Neuronal stem cell (in vitro differentiated cells): ENCODE results near the gene OR52B6.
"Not testable (repeated sequence)": the region's sequence is repeated elsewhere in the genome, so short reads cannot be mapped to it uniquely, and the experiment has no call there.

Source experiments
- DNase-seq: peaks from one replicate; pipeline ENCODE4 v3.0.0-alpha.2; 2013; ENCODE audit warnings: low spot score
- H2AFZ ChIP-seq: one replicate; pipeline ENCODE4 v1.6.1; 2013; ENCODE audit warnings: mild to moderate bottlenecking, low read length, inconsistent platforms
- H2AK5ac ChIP-seq: 2 replicates; pipeline ENCODE4 v1.6.1; 2013; ENCODE audit warnings: low read depth, mild to moderate bottlenecking, inconsistent platforms, low read length, moderate library complexity, mixed read lengths
- H2BK120ac ChIP-seq: 2 replicates; pipeline ENCODE4 v1.6.1; 2013; ENCODE audit warnings: low read depth, mild to moderate bottlenecking, inconsistent platforms, low read length, moderate library complexity, mixed read lengths
- H2BK12ac ChIP-seq: one replicate; pipeline ENCODE4 v1.6.1; 2013; ENCODE audit warnings: low read length, inconsistent platforms
- H2BK15ac ChIP-seq: 2 replicates; pipeline ENCODE4 v1.6.1; 2013; ENCODE audit warnings: mild to moderate bottlenecking, low read length, inconsistent platforms, mixed read lengths
- H2BK5ac ChIP-seq: one replicate; pipeline ENCODE4 v1.6.1; 2013; ENCODE audit warnings: inconsistent platforms, mild to moderate bottlenecking, low read length, moderate library complexity
- H3K14ac ChIP-seq: one replicate; pipeline ENCODE4 v1.6.1; 2013; ENCODE audit warnings: low read length, inconsistent platforms
- H3K18ac ChIP-seq: 2 replicates; pipeline ENCODE4 v1.6.1; 2013; ENCODE audit warnings: low read length, inconsistent platforms
- H3K23ac ChIP-seq: 2 replicates; pipeline ENCODE4 v1.6.1; 2013; ENCODE audit warnings: low read depth, mild to moderate bottlenecking, mixed read lengths, low read length, inconsistent platforms; ENCODE audit not compliant: poor library complexity
- H3K27ac ChIP-seq: replicated peaks from 3 replicates; pipeline ENCODE4 v1.5.1; 2013; ENCODE audit warnings: low read length, inconsistent platforms
- H3K27me3 ChIP-seq, 3 experiments: 2 replicates each; pipeline ENCODE4 v1.6.1; 2013; ENCODE audit warnings: low read length in 3 of 3, mild to moderate bottlenecking in 2 of 3, inconsistent platforms in 1 of 3, low read depth in 1 of 3, mixed read lengths in 1 of 3, moderate library complexity in 1 of 3; ENCODE audit not compliant: control insufficient read depth in 3 of 3, insufficient read depth in 3 of 3
- H3K36me3 ChIP-seq, 2 donors: replicated peaks in 1 of 2; 2 replicates each; pipeline ENCODE4 v1.6.1; 2013; ENCODE audit warnings: low read length in 2 of 2; ENCODE audit not compliant: control insufficient read depth in 2 of 2, insufficient read depth in 2 of 2
- H3K4ac ChIP-seq: 2 replicates; pipeline ENCODE4 v1.6.1; 2013; ENCODE audit warnings: inconsistent platforms, mild to moderate bottlenecking, low read length, moderate library complexity
- H3K4me1 ChIP-seq, 2 donors: 1 replicate in 1 of 2; 2 replicates in 1 of 2; pipeline ENCODE4 v1.6.1; 2013; ENCODE audit warnings: low read length in 2 of 2, low read depth in 1 of 2; ENCODE audit not compliant: control insufficient read depth in 2 of 2, insufficient read depth in 1 of 2
- H3K4me2 ChIP-seq: one replicate; pipeline ENCODE4 v1.6.1; 2013; ENCODE audit warnings: mild to moderate bottlenecking, low read length, inconsistent platforms; ENCODE audit not compliant: insufficient read depth, poor library complexity, severe bottlenecking
- H3K4me3 ChIP-seq, 2 donors: 2 replicates each; pipeline ENCODE4 v1.5.1; 2013; ENCODE audit warnings: low read length in 2 of 2, mild to moderate bottlenecking in 2 of 2, inconsistent platforms in 1 of 2, moderate library complexity in 1 of 2
- H3K79me1 ChIP-seq: one replicate; pipeline ENCODE4 v1.6.1; 2013; ENCODE audit warnings: low read depth, mild to moderate bottlenecking, inconsistent platforms, low read length, moderate library complexity
- H3K9ac ChIP-seq: one replicate; pipeline ENCODE4 v1.6.1; 2013; ENCODE audit warnings: mild to moderate bottlenecking, low read depth, low read length, inconsistent platforms; ENCODE audit not compliant: poor library complexity
- H3K9me3 ChIP-seq, 2 donors: replicated peaks in 1 of 2; 2 replicates each; pipeline versions ENCODE3 to v1.6.1; 2013; ENCODE audit warnings: low read length in 2 of 2, mild to moderate bottlenecking in 2 of 2, inconsistent platforms in 1 of 2, low read depth in 1 of 2, mixed read lengths in 1 of 2, moderate library complexity in 1 of 2; ENCODE audit not compliant: control insufficient read depth in 2 of 2, insufficient read depth in 1 of 2
- H4K8ac ChIP-seq: one replicate; pipeline ENCODE4 v1.6.1; 2013; ENCODE audit warnings: low read depth, mild to moderate bottlenecking, inconsistent platforms, low read length, moderate library complexity
- H4K91ac ChIP-seq: one replicate; pipeline ENCODE4 v1.6.1; 2013; ENCODE audit warnings: low read length, low read depth, mild to moderate bottlenecking, inconsistent platforms; ENCODE audit not compliant: poor library complexity
- WGBS, 2 donors: extraction: QIAGEN DNeasy Blood & Tissue Kit; methylation state at CpG; one replicate each; pipeline ENCODE4 v1.1.7; 2013; ENCODE audit warnings: missing lambda C conversion rate in 2 of 2, mixed read lengths in 1 of 2; ENCODE audit not compliant: insufficient read length in 2 of 2, insufficient replicate concordance in 1 of 2; ENCODE audit errors: extremely low coverage in 2 of 2; 5-methylcytosine and 5-hydroxymethylcytosine counted together

Gene OR52B6

GRCh38 chr11:5600374-5600851 lies 19.7 kb downstream of the OR52B6 start:
- H3K4me1 ChIP-seq, result peaks cover 0 to 12% of the 10 kb centered on the region in 2 donors
- H3K36me3 ChIP-seq, result peaks cover 0 to 3% of the 10 kb centered on the region in 2 donors
- no peak overlapping the region for H3K18ac ChIP-seq
- no peak overlapping the region for H2BK15ac ChIP-seq
- DNase-seq, result peak; percentile 55
- H3K27ac ChIP-seq, result no peak overlapping the region
- no peak overlapping the region for H4K91ac ChIP-seq
- H2BK5ac ChIP-seq, result no peak overlapping the region
- H3K4me3 ChIP-seq, result no peak overlapping the region
- no peak overlapping the region for H2BK12ac ChIP-seq
- H3K79me1 ChIP-seq, result no peaks in the 10 kb centered on the region
- H3K4ac ChIP-seq, result no peak overlapping the region
- no peak overlapping the region for H2AK5ac ChIP-seq
- WGBS, 2 donors, result no CpG with 5 or more reads among the region's 9 CpGs
- no peak overlapping the region for H3K14ac ChIP-seq
- peak overlapping the region; percentile 57 for H2AFZ ChIP-seq
- H3K27me3 ChIP-seq, result peaks cover 0 to 2% (median 0%) of the 10 kb centered on the region in 3 experiments
- no peak overlapping the region for H3K4me2 ChIP-seq
- no peak overlapping the region for H3K23ac ChIP-seq
- H3K9me3 ChIP-seq, result no peaks in the 10 kb centered on the region
- no peak overlapping the region for H4K8ac ChIP-seq
- no peak overlapping the region for H2BK120ac ChIP-seq
- H3K9ac ChIP-seq, result no peak overlapping the region

- WGBS, 2 donors, result no CpG with 5 or more reads among the region's 4 CpGs
- H3K23ac ChIP-seq, H3K36me3 ChIP-seq: not testable (repeated sequence)
These were observed 22.1 kb downstream of the OR52B6 start for GRCh38 chr11:5602791-5603190.

GRCh38 chr11:5603326-5603725 lies 22.6 kb downstream of the OR52B6 start:
- Histone ChIP-seq H3K36me3 (peaks cover 0 to 8% of the 10 kb centered on the region in 2 donors), H3K4me1 (peaks cover 0 to 6% of the 10 kb centered on the region in 2 donors), H3K4me3 (no peak overlapping the region), H2BK5ac (peak overlapping the region; percentile 26), H4K8ac (no peak overlapping the region), H3K9me3 (no peaks in the 10 kb centered on the region), H2AFZ (no peak overlapping the region), H2AK5ac (peak overlapping the region; percentile 60), H3K4me2 (no peak overlapping the region), H3K18ac (peak overlapping the region; percentile 59), H2BK15ac (no peak overlapping the region), H3K27me3 (no peaks in the 10 kb centered on the region), H2BK12ac (no peak overlapping the region), H3K14ac (peak overlapping the region; percentile 41), H2BK120ac (no peak overlapping the region), H3K9ac (no peak overlapping the region), H3K4ac (no peak overlapping the region), H4K91ac (no peak overlapping the region), H3K79me1 (no peaks in the 10 kb centered on the region), H3K27ac (no peak overlapping the region), H3K23ac (no peak overlapping the region)
- DNase-seq, result no peak
- no CpG with 5 or more reads among the region's 8 CpGs for WGBS, 2 donors

More at GRCh38 chr11:5602791-5603190, 22.1 kb downstream of the OR52B6 start:
- not testable (repeated sequence) for H4K91ac ChIP-seq, H3K18ac ChIP-seq, H3K27me3 ChIP-seq, H3K9me3 ChIP-seq, H3K4ac ChIP-seq, H3K9ac ChIP-seq, H3K4me1 ChIP-seq, H2BK12ac ChIP-seq, H4K8ac ChIP-seq, H2BK120ac ChIP-seq, H3K27ac ChIP-seq, H3K4me3 ChIP-seq, H3K14ac ChIP-seq, H2AFZ ChIP-seq, H3K4me2 ChIP-seq, H2BK15ac ChIP-seq, DNase-seq, H2BK5ac ChIP-seq, H3K79me1 ChIP-seq, H2AK5ac ChIP-seq

- Histone ChIP-seq H2BK12ac (no peak overlapping the region), H2BK15ac (no peak overlapping the region), H3K36me3 (peaks cover 0 to 10% of the 10 kb centered on the region in 2 donors), H3K4me3 (no peak overlapping the region), H3K27me3 (no peaks in the 10 kb centered on the region), H4K91ac (no peak overlapping the region), H3K4ac (no peak overlapping the region), H3K23ac (no peak overlapping the region), H4K8ac (no peak overlapping the region), H2BK5ac (no peak overlapping the region), H3K14ac (no peak overlapping the region), H2BK120ac (no peak overlapping the region), H3K27ac (no peak overlapping the region), H3K4me1 (peaks cover 0 to 6% of the 10 kb centered on the region in 2 donors), H3K4me2 (no peak overlapping the region), H3K9ac (no peak overlapping the region), H2AFZ (no peak overlapping the region), H2AK5ac (no peak overlapping the region), H3K79me1 (no peaks in the 10 kb centered on the region), H3K18ac (no peak overlapping the region), H3K9me3 (no peaks in the 10 kb centered on the region)
- no CpG with 5 or more reads among the region's 4 CpGs for WGBS, 2 donors
- no peak for DNase-seq
These were observed 24.2 kb downstream of the OR52B6 start for GRCh38 chr11:5604896-5605295.
